GM12874 (cell line): ENCODE results near the gene MRNIP.

Experiments
- TF ChIP-seq, protein P1 (sequence below): IDR thresholded peaks from 2 replicates; pipeline ENCODE4 v1.5.1; 2011; ENCODE audit warnings: low read depth, mild to moderate bottlenecking, control low read depth, low read length, moderate library complexity; ENCODE audit not compliant: insufficient read depth

The MRNIP gene

DNA sequence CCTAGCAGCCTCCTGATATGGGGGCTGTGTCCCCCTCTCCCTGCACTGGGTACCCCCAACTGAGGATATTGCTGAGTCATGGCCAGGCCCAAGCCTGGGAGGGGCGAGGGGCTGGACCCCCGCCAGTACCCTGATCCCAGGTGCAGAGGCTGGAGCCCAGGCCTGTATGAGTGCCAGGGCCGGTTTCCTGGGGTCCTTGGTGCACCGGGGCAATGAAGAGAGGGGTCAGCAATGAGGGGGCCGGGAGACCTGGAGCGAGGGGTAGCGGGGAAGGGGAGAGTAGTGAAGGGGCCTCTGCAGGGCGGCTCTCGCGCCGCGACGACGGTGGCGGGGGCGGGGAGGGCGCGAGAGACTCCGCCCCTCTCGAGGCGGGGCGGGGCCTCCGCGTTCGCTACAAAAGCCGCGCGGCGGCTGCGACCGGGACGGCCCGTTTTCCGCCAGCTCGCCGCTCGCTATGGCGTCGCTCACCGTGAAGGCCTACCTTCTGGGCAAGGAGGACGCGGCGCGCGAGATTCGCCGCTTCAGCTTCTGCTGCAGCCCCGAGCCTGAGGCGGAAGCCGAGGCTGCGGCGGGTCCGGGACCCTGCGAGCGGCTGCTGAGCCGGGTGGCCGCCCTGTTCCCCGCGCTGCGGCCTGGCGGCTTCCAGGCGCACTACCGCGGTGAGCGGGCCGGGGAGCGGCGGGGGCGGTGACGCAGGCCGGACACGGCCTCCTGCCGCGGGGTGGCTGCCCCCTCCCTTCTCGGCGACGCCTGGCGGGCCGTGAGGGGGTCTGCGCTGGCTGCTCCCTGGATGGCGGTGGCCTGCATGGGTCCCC is 37.9 kb downstream of the MRNIP start, which contains the start of gene SQSTM1:
SQSTM1 (plus strand) TSS at position 423 of the 815 bp plus-strand sequence; CDS start at position 455, 32 bp downstream.
- TF ChIP-seq, protein P1, sequence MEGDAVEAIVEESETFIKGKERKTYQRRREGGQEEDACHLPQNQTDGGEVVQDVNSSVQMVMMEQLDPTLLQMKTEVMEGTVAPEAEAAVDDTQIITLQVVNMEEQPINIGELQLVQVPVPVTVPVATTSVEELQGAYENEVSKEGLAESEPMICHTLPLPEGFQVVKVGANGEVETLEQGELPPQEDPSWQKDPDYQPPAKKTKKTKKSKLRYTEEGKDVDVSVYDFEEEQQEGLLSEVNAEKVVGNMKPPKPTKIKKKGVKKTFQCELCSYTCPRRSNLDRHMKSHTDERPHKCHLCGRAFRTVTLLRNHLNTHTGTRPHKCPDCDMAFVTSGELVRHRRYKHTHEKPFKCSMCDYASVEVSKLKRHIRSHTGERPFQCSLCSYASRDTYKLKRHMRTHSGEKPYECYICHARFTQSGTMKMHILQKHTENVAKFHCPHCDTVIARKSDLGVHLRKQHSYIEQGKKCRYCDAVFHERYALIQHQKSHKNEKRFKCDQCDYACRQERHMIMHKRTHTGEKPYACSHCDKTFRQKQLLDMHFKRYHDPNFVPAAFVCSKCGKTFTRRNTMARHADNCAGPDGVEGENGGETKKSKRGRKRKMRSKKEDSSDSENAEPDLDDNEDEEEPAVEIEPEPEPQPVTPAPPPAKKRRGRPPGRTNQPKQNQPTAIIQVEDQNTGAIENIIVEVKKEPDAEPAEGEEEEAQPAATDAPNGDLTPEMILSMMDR = no peak

DNA sequence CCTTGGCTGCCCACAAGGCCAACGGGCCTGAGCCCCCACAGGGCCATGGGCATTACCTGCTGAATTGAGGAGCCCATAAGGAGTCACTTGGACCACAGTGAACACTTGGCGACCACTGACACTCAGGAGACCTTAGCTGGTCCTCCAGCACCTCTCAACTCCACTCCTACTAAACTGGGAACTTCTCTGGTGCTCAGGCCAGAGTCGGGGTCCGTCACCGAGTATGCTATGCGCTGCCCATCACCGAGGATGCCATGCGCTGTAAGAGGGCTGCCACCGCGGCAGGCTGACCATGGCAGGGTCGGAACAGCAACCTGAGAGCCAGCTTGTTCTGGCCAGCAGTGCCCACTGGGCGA is 38.5 kb downstream of the MRNIP start:
- TF ChIP-seq, protein P1 = no peak

DNA sequence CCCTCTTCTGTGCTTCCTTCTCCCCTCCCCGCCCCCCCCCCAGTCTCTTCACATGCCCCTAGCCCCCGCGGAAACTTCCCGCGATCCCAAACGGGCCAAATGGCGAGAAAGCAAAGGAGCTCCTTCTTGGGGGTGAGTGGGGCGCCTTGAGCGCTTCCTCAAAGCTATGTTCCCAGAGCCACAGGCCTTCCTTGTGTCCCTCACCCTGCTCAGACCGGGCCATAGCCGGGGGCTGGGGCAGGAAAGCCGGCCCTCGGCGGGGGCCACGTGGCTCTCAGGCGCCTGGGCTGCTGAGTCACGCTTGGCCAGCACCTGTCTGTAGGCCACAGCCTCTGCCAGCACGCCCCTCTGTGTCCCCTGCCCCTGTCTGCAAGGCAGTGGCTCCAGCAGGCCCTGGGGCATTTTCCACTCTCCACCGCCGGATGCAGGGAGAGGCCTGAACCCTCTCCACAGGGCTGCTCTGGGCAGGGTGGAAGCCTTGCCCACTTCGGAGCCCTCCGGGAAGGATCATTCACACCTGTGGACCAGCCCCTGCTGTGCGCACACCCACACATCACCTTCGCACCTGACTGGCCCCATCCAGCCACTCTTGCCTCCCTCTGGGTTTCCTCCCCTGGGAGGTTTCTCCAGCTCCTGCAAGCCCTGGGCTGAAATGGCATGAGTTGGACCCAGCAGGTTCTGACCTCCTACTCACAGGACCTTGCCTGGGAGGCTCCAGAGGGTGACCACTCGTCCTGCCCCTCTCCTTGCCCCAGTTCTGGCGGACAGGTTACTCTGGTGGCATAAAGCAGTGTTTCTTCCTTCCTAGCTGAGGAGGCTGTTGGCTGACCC is 39.1 kb downstream of the MRNIP start:
- TF ChIP-seq, protein P1 = no peak

DNA sequence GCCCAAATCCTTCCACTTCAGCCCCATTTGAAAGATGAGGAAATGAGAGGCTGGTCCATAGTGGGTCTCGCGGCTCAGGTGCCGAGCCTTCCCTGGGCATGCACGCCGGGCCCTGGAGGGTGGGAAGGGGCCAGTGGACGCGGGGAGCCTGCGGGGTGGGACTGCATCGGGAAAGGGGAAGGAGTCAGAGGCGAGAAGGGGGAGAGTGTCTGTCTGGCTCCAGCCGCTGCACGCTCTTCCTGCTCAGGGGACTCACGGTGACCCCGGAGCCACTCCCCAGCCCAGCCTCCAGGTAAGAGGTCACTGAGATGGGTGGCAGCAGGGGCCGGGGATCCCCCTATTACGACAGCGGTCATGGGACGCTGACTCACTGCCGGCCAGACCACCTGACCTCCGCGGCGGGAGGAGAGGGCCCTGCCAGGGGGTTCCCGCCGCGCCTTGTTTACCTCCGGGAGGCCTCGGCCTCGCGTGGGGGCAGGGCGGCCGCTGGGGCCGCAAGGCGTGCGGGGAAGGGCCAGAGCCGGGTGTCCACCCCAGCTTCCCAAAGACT is 39.8 kb downstream of the MRNIP start:
- TF ChIP-seq, protein P1 = no peak

DNA sequence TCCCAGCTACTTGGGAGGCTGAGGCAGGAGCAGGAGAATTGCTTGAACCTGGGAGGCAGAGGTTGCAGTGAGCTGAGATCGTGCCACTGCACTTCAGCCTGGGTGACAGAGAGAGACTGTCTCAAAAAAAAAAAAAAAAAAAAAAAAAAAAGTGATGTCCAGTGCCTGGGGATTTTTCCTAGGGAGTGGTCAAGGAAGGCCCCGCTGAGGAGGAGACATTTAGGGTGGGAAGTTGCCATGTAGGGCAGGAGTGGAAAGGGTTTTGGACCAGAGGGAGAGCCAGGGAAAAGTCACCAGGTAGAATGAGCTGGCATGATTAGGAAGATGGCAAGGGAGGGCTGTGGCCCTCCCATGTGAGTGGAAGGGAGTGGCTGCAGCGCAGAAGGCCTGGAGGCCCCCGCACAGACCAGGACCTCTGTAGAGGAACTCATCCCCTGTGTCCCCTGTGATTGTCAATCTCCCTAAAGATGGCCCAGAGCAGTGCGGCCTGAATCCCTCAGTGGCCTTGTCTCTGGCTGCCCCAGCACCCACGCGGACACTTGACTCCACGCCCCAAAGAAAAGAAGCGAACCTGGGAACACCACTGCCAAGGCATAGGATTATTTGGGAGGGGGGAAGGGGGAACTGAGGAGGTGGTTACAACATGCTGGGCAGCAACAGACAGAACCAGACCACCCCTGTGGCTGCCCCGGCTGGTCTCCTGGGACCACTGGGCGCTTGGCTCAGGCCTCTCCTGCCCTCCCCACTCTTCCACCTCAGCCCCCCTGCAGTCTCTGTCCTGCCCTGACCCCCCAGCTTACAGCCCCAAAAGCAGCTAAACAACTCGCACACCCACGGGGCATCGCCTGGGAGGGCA is 40.5 kb downstream of the MRNIP start:
- TF ChIP-seq, protein P1 = no peak

DNA sequence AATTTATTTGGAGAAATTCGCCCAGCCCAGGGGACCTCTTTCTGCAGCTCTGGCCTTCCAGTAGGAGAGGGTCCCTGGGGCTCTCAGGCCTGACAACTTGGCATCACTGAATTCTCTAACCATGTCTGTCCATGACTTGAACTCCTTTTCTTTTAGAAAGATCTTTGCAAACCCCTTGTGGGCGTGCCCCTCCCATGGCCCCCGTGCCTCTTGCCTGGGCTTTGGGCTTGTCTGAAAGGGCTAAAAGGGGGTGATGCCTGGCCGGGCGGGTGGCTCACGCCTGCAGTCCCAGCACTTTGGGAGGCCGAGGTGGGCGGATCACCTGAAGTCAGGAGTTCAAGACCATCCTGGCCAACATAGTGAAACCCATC is 41.2 kb downstream of the MRNIP start:
- TF ChIP-seq, protein P1 = no peak
